Measurements from ENCODE around the gene GRB10.
"Not testable (repeated sequence)": the region's sequence is repeated elsewhere in the genome, so short reads cannot be mapped to it uniquely, and the experiment has no call there.

Gene GRB10

GRCh38 chr7:50742401-50742800 is 40.3 kb downstream of the GRB10 start:
- no peak for DNase-seq

- DNase-seq, result peak; percentile 7 to 25
Observed at GRCh38 chr7:50739744-50740435, 42.8 kb downstream of the GRB10 start.

- no peak for DNase-seq
Observed at GRCh38 chr7:50738932-50739331, 43.8 kb downstream of the GRB10 start.

GRCh38 chr7:50735836-50736235 is 46.9 kb downstream of the GRB10 start:
- not testable (repeated sequence) for DNase-seq

- no peak for DNase-seq
Observed at GRCh38 chr7:50735333-50735732, 47.4 kb downstream of the GRB10 start.

GRCh38 chr7:50734246-50734645 is 48.5 kb downstream of the GRB10 start:
- DNase-seq, result no peak

- DNase-seq, result no peak
Observed at GRCh38 chr7:50733552-50733951, 49.1 kb downstream of the GRB10 start.

- no peak for DNase-seq
Observed at GRCh38 chr7:50731703-50732582, 50.8 kb downstream of the GRB10 start.

- DNase-seq, result no peak
Observed at GRCh38 chr7:50730446-50731400, 52.0 kb downstream of the GRB10 start.

GRCh38 chr7:50729962-50730361 is 52.7 kb downstream of the GRB10 start:
- no peak for DNase-seq

GRCh38 chr7:50728184-50728583 is 54.5 kb downstream of the GRB10 start:
- no peak for DNase-seq

- no peak for DNase-seq
Observed at GRCh38 chr7:50727711-50728110, 55.0 kb downstream of the GRB10 start.

- DNase-seq, result no peak
Observed at GRCh38 chr7:50727072-50727471, 55.6 kb downstream of the GRB10 start.

- no peak for DNase-seq
Observed at GRCh38 chr7:50725774-50726173, 56.9 kb downstream of the GRB10 start.

- no peak for DNase-seq
Observed at GRCh38 chr7:50724526-50725520, 57.9 kb downstream of the GRB10 start.

- DNase-seq, result no peak
Observed at GRCh38 chr7:50723888-50724287, 58.8 kb downstream of the GRB10 start.

GRCh38 chr7:50723173-50723572 is 59.5 kb downstream of the GRB10 start:
- no peak for DNase-seq

GRCh38 chr7:50721661-50722259 is 60.9 kb downstream of the GRB10 start:
- no peak for DNase-seq

GRCh38 chr7:50721160-50721559 is 61.5 kb downstream of the GRB10 start:
- no peak for DNase-seq

- no peak for DNase-seq
Observed at GRCh38 chr7:50720295-50720694, 62.4 kb downstream of the GRB10 start.

GRCh38 chr7:50718876-50719275 is 63.8 kb downstream of the GRB10 start:
- peak in 1 of 2 experiments; percentile 8 for DNase-seq

Data from SHP77 (cell line).